Smooth muscle cell (in vitro differentiated cells): Measurements from ENCODE around the gene UBE3C. TPM values are rescaled to one million over a fixed set of nuclear protein-coding genes. Genes with fewer than 3 reads are reported as not detected.
A peak's percentile ranks its signal among the peaks of the same experiment; 100 is the strongest.

Experiments
- DNase-seq: peaks from one replicate; lab custom pipeline; 2025; ENCODE audit not compliant: unreplicated experiment; lab: John Stamatoyannopoulos, UW
- H2AFZ ChIP-seq: fragments of 200-600 bp; sonication (generic); 2 replicates; pipeline ENCODE4 v1.6.0; 2016; ENCODE audit warnings: antibody characterized with exemption, low read depth, mild to moderate bottlenecking
- H3F3A ChIP-seq: fragments of 200-600 bp; sonication (generic); 2 replicates; pipeline ENCODE4 v1.6.0; 2017; ENCODE audit warnings: antibody characterized with exemption, low read depth
- H3K27ac ChIP-seq: fragments of 200-600 bp; sonication (generic); 2 replicates; pipeline ENCODE4 v1.5.1; 2016; ENCODE audit warnings: low read depth, mild to moderate bottlenecking
- H3K27me3 ChIP-seq: fragments of 200-600 bp; sonication (generic); 2 replicates; pipeline ENCODE4 v1.6.1; 2016; ENCODE audit warnings: low read depth, mild to moderate bottlenecking
- H3K36me3 ChIP-seq: fragments of 200-600 bp; sonication (generic); 2 replicates; pipeline ENCODE4 v1.5.1; 2016; ENCODE audit warnings: low read depth
- H3K4me1 ChIP-seq: fragments of 200-600 bp; sonication (generic); 2 replicates; pipeline ENCODE4 v1.5.1; 2016; ENCODE audit warnings: low read depth
- H3K4me2 ChIP-seq: fragments of 200-600 bp; sonication (generic); 2 replicates; pipeline ENCODE4 v1.6.0; 2016; ENCODE audit warnings: mild to moderate bottlenecking
- H3K4me3 ChIP-seq: fragments of 200-600 bp; sonication (generic); 2 replicates; pipeline ENCODE4 v1.5.1; 2016; ENCODE audit warnings: mild to moderate bottlenecking
- H3K79me2 ChIP-seq: fragments of 200-600 bp; sonication (generic); 2 replicates; pipeline ENCODE4 v1.6.0; 2016; ENCODE audit warnings: low read depth, mild to moderate bottlenecking
- H3K9ac ChIP-seq: fragments of 200-600 bp; sonication (generic); 2 replicates; pipeline ENCODE4 v1.6.0; 2016; ENCODE audit warnings: low read depth
- H3K9me3 ChIP-seq: fragments of 200-600 bp; sonication (generic); replicated peaks from 2 replicates; pipeline ENCODE4 v1.5.1; 2016; ENCODE audit warnings: low read depth
- H4K20me1 ChIP-seq: fragments of 200-600 bp; sonication (generic); 2 replicates; pipeline ENCODE4 v1.6.0; 2016; ENCODE audit warnings: low read depth
- WGBS: methylation state at CpG from one replicate; pipeline ENCODE4 v1.1.7; 2016; ENCODE audit warnings: low lambda C conversion rate; 5-methylcytosine and 5-hydroxymethylcytosine counted together
- polyA plus RNA-seq: library from polyadenylated mRNA; unstranded; fragments of >200 nt; fragmentation: Nextera tagmentation; extraction: Ambion mirVana; gene quantifications from 2 replicates; pipeline ENCODE4 v1.2.1, GENCODE V29; 2016
- total RNA-seq: library from RNA; depleted of rRNA; stranded (reverse); fragments of >200 nt; gene quantifications from 2 replicates; pipeline ENCODE4 v1.2.3, GENCODE V29; 2014
- TF ChIP-seq, protein P1 (sequence below): fragments of 200-600 bp; sonication (generic); IDR thresholded peaks from 2 replicates; pipeline ENCODE4 v1.5.1; 2017; ENCODE audit warnings: borderline replicate concordance, mild to moderate bottlenecking, antibody characterized with exemption; ENCODE audit not compliant: insufficient read depth, poor library complexity, severe bottlenecking

Gene UBE3C
- total and polyA plus RNA-seq, 2 experiments from 2014 or later: 16.3 to 43.1 TPM

GRCh38 chr7:157309988-157310668 is 171.4 kb downstream of the UBE3C start:
- Histone ChIP-seq H2AFZ (peak overlapping the region; percentile 6), H4K20me1 (no peaks in the 10 kb centered on the region)

GRCh38 chr7:157310676-157311185 is 172.0 kb downstream of the UBE3C start:
- no peak for DNase-seq
- Histone ChIP-seq H2AFZ (peak overlapping the region; percentile 25), H3K4me2 (peak overlapping the region; percentile 57), H3K9ac (no peak overlapping the region), H3F3A (peaks cover 8% of the 10 kb centered on the region), H3K4me1 (peaks cover 5% of the 10 kb centered on the region), H3K79me2 (no peaks in the 10 kb centered on the region), H3K27ac (peak overlapping the region; percentile 79), H3K9me3 (no peaks in the 10 kb centered on the region), H3K27me3 (no peaks in the 10 kb centered on the region), H4K20me1 (no peaks in the 10 kb centered on the region), H3K36me3 (no peaks in the 10 kb centered on the region), H3K4me3 (no peak overlapping the region)
- TF ChIP-seq, protein P1, sequence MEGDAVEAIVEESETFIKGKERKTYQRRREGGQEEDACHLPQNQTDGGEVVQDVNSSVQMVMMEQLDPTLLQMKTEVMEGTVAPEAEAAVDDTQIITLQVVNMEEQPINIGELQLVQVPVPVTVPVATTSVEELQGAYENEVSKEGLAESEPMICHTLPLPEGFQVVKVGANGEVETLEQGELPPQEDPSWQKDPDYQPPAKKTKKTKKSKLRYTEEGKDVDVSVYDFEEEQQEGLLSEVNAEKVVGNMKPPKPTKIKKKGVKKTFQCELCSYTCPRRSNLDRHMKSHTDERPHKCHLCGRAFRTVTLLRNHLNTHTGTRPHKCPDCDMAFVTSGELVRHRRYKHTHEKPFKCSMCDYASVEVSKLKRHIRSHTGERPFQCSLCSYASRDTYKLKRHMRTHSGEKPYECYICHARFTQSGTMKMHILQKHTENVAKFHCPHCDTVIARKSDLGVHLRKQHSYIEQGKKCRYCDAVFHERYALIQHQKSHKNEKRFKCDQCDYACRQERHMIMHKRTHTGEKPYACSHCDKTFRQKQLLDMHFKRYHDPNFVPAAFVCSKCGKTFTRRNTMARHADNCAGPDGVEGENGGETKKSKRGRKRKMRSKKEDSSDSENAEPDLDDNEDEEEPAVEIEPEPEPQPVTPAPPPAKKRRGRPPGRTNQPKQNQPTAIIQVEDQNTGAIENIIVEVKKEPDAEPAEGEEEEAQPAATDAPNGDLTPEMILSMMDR: no peak
- WGBS: 65% methylated on average over 7 of the region's 7 CpGs

More at GRCh38 chr7:157309988-157310668, 171.4 kb downstream of the UBE3C start:
- H3F3A ChIP-seq: peaks cover 8% of the 10 kb centered on the region
- H3K9me3 ChIP-seq: no peaks in the 10 kb centered on the region
- peak overlapping the region; percentile 57 for H3K4me2 ChIP-seq
- peaks cover 5% of the 10 kb centered on the region for H3K4me1 ChIP-seq
- H3K27me3 ChIP-seq: no peaks in the 10 kb centered on the region
- H3K4me3 ChIP-seq: no peak overlapping the region
- DNase-seq: no peak
- peak overlapping the region; percentile 38 for H3K9ac ChIP-seq
- TF ChIP-seq, protein P1: no peak
- H3K79me2 ChIP-seq: no peaks in the 10 kb centered on the region
- H3K27ac ChIP-seq: peak overlapping the region; percentile 79
- 15% methylated on average over 10 of the region's 10 CpGs for WGBS
- H3K36me3 ChIP-seq: no peaks in the 10 kb centered on the region

- Histone ChIP-seq H3K27ac (no peak overlapping the region), H3K4me1 (peaks cover 5% of the 10 kb centered on the region), H2AFZ (no peak overlapping the region), H3K9me3 (no peaks in the 10 kb centered on the region), H3K27me3 (no peaks in the 10 kb centered on the region), H3F3A (peaks cover 8% of the 10 kb centered on the region), H3K36me3 (no peaks in the 10 kb centered on the region), H3K79me2 (no peaks in the 10 kb centered on the region), H3K4me3 (no peak overlapping the region), H3K4me2 (no peak overlapping the region), H3K9ac (no peak overlapping the region), H4K20me1 (no peaks in the 10 kb centered on the region)
- DNase-seq: no peak
- WGBS: 89% methylated on average over 7 of the region's 7 CpGs
- TF ChIP-seq, protein P1: no peak
Measured at GRCh38 chr7:157312941-157313340, 174.2 kb downstream of the UBE3C start.

GRCh38 chr7:157313645-157314044 is 174.9 kb downstream of the UBE3C start:
- WGBS: 95% methylated on average over 15 of the region's 15 CpGs
- H3K36me3 ChIP-seq: no peaks in the 10 kb centered on the region
- peaks cover 8% of the 10 kb centered on the region for H3F3A ChIP-seq
- no peak overlapping the region for H3K4me3 ChIP-seq
- no peaks in the 10 kb centered on the region for H3K79me2 ChIP-seq
- TF ChIP-seq, protein P1: no peak
- no peaks in the 10 kb centered on the region for H4K20me1 ChIP-seq
- H3K27ac ChIP-seq: no peak overlapping the region
- H3K9ac ChIP-seq: no peak overlapping the region
- DNase-seq: no peak
- no peaks in the 10 kb centered on the region for H3K27me3 ChIP-seq
- H3K9me3 ChIP-seq: no peaks in the 10 kb centered on the region
- H3K4me1 ChIP-seq: peaks cover 11% of the 10 kb centered on the region
- H3K4me2 ChIP-seq: no peak overlapping the region
- no peak overlapping the region for H2AFZ ChIP-seq
